CD4-positive, alpha-beta memory T cell (primary cell): ENCODE results near the gene CMC4. TPM values are rescaled to one million over a fixed set of nuclear protein-coding genes. Genes with fewer than 3 reads are reported as not detected.

ENCODE experiments used
- CTCF ChIA-PET: fragments of 350-600 bp; sonication (Branson Sonifier 250); formaldehyde crosslinking; loops from one replicate; lab custom pipeline; 2021; ENCODE audit warnings: inconsistent platforms; ENCODE audit not compliant: partially characterized antibody; lab: Charles Lee
- POLR2A ChIA-PET: fragments of 350-600 bp; sonication (Branson Sonifier 250); formaldehyde crosslinking; loops from one replicate; lab custom pipeline; 2021; ENCODE audit not compliant: partially characterized antibody; lab: Charles Lee
- DNase-seq, 5 donors: peaks; one replicate each; pipeline versions ENCODE4 v3.0.0 to v3.0.0-alpha.2; 2020 to 2022; ENCODE audit warnings: mixed read lengths in 1 of 5
- H3K27ac ChIP-seq: one replicate; pipeline ENCODE4 v1.7.0; 2013; ENCODE audit warnings: low read depth, low read length
- H3K27me3 ChIP-seq: 2 replicates; pipeline ENCODE4 v1.7.0; 2013; ENCODE audit warnings: mild to moderate bottlenecking, low read length, moderate library complexity; ENCODE audit not compliant: insufficient read depth
- H3K36me3 ChIP-seq: 2 replicates; pipeline ENCODE4 v1.7.0; 2013; ENCODE audit warnings: mild to moderate bottlenecking, low read length, moderate library complexity; ENCODE audit not compliant: insufficient read depth
- H3K4me1 ChIP-seq: 2 replicates; pipeline ENCODE4 v1.7.0; 2013; ENCODE audit warnings: mild to moderate bottlenecking, low read length, moderate library complexity; ENCODE audit not compliant: insufficient read depth
- H3K4me3 ChIP-seq, 2 donors: one replicate each; pipeline ENCODE4 v1.7.0; 2013; ENCODE audit warnings: low read length in 2 of 2, mild to moderate bottlenecking in 1 of 2
- H3K9me3 ChIP-seq, 2 donors: one replicate each; pipeline ENCODE4 v1.7.0; 2013; ENCODE audit warnings: low read length in 2 of 2, control low read depth in 1 of 2; ENCODE audit not compliant: control insufficient read depth in 1 of 2
- H3K27ac Mint-ChIP-seq, 7 donors: one replicate each; pipeline ENCODE4 v1.8.0; 2020 to 2021; ENCODE audit warnings: mixed read lengths in 7 of 7, mild to moderate bottlenecking in 6 of 7, inconsistent platforms in 3 of 7, moderate library complexity in 3 of 7
- H3K27me3 Mint-ChIP-seq, 2 donors: one replicate each; pipeline ENCODE4 v1.8.0; 2020 to 2021; ENCODE audit warnings: mixed read lengths in 2 of 2
- H3K36me3 Mint-ChIP-seq, 2 donors: one replicate each; pipeline ENCODE4 v1.8.0; 2020 to 2021; ENCODE audit warnings: mixed read lengths in 2 of 2, inconsistent platforms in 1 of 2, mild to moderate bottlenecking in 1 of 2
- H3K4me1 Mint-ChIP-seq, 4 donors: one replicate each; pipeline ENCODE4 v1.8.0; 2020 to 2021; ENCODE audit warnings: mixed read lengths in 4 of 4, mild to moderate bottlenecking in 1 of 4
- H3K4me3 Mint-ChIP-seq, 8 donors: one replicate each; pipeline ENCODE4 v1.8.0; 2020 to 2021; ENCODE audit warnings: mixed read lengths in 8 of 8, mild to moderate bottlenecking in 7 of 8, moderate library complexity in 6 of 8, inconsistent platforms in 3 of 8
- H3K9me3 Mint-ChIP-seq, 8 donors: one replicate each; pipeline ENCODE4 v1.8.0; 2020 to 2021; ENCODE audit warnings: mixed read lengths in 8 of 8, mild to moderate bottlenecking in 5 of 8, inconsistent platforms in 3 of 8, moderate library complexity in 1 of 8
- intact Hi-C: fragments of 100-400 bp; cut with micrococcal nuclease; formaldehyde crosslinking; loops from one replicate; pipeline ENCODE4 v1.15.1; 2023
- polyA plus RNA-seq, 2 donors: library from polyadenylated mRNA; unstranded; fragments of 300-500 nt; fragmentation: Illumina TruSeq; gene quantifications; one replicate each; pipeline ENCODE4 v1.2.3, GENCODE V29; 2021
- total RNA-seq, 2 experiments: library from RNA; stranded (reverse); gene quantifications; one replicate each; pipeline ENCODE4 v1.2.3, GENCODE V29; 2021

CMC4 gene
- total and polyA plus RNA-seq, 4 experiments from 2014 or later, result 6.1 to 25.3 (median 15.0) TPM

DNA sequence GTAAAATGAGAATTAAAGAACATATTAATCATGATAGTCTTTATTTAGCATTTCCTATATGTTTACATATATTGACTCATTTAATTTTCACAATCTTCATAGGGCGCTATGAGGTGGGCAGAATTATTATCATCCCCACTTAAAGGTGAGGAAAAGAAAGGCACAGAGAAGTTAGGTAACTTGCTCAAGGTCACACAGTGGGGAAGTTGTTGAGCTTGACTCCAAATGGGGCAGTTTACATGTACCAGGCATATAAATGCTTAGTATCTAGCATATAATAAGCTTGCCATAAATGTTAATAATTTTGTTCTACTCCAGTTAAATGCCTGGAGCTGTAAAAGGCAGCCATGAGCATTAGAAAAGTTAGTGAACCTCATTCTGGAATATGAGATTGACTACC, 1.5 kb downstream of the CMC4 start:
- Mint-ChIP-seq H3K4me3 (peak overlapping the region in 6 of 8 donors; percentile 74 to 89 (median 80)), H3K9me3 (no peaks in the 10 kb centered on the region), H3K27ac (peak overlapping the region in 5 of 7 donors; percentile 20 to 60 (median 35)), H3K4me1 (peaks cover 29 to 61% (median 34%) of the 10 kb centered on the region in 4 donors), H3K36me3 (peaks cover 0 to 23% of the 10 kb centered on the region in 2 donors), H3K27me3 (no peaks in the 10 kb centered on the region)
- H3K9me3 ChIP-seq, result no peaks in the 10 kb centered on the region
- no peak overlapping the region for H3K4me3 ChIP-seq
- intact Hi-C loops, result no loop called here
- ChIA-PET POLR2A (interaction anchor here (1.5 to 2.1 kb wide), 2 partner anchors 12 to 43 kb away, joined by 5 to 10 read pairs; partner anchors contain the start of gene FUNDC2), CTCF (interaction anchor here (1.7 kb wide), 1 partner anchor 13 kb away, joined by 8 read pairs; no protein-coding TSS in a partner anchor)
- no peak overlapping the region for H3K27ac ChIP-seq
- no peak for DNase-seq
- no peaks in the 10 kb centered on the region for H3K36me3 ChIP-seq
- no peaks in the 10 kb centered on the region for H3K27me3 ChIP-seq
- H3K4me1 ChIP-seq, result peaks cover 40% of the 10 kb centered on the region

DNA sequence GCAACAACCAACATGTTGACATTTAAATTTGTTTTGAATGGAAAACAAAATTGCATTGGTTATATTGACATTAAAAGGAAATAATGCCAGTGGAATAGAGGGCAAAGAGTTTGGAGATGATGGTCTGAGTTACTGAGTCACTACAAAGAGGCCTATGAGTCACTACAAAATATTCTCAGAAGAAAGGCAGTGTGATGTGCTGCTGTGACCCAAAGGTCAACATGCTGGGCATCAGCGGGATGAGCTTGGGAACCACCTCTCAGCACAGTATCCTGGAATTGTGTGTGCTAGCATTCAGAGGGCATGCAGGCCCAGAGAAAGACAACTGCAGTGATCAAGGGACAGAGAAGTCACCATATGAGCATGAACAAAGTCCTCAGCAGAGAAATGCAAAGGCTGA, 2.8 kb downstream of the CMC4 start:
- Mint-ChIP-seq H3K27ac (peak overlapping the region in 3 of 7 donors; percentile 52 to 68 (median 52)), H3K4me1 (peaks cover 20 to 49% (median 24%) of the 10 kb centered on the region in 4 donors), H3K4me3 (peak overlapping the region in 2 of 8 donors; percentile 20 to 46), H3K27me3 (no peaks in the 10 kb centered on the region), H3K9me3 (no peaks in the 10 kb centered on the region), H3K36me3 (peaks cover 0 to 14% of the 10 kb centered on the region in 2 donors)
- Histone ChIP-seq H3K4me1 (peaks cover 27% of the 10 kb centered on the region), H3K9me3 (no peaks in the 10 kb centered on the region), H3K27me3 (no peaks in the 10 kb centered on the region), H3K4me3 (no peak overlapping the region), H3K36me3 (no peaks in the 10 kb centered on the region), H3K27ac (no peak overlapping the region)
- intact Hi-C loops, result no loop called here
- ChIA-PET POLR2A (no interaction called here), CTCF (no interaction called here)
- DNase-seq, result no peak

GRCh38 chrX:155065035-155065734, 5.8 kb downstream of the CMC4 start:
- ChIA-PET POLR2A (interaction anchor here (1.8 kb wide), 1 partner anchor 38 kb away, joined by 8 read pairs; the partner anchor contains the start of gene FUNDC2), CTCF (interaction anchor here (0.7 to 1.8 kb wide), 3 partner anchors 8 to 152 kb away, joined by 3 to 6 read pairs (median 3); no protein-coding TSS in a partner anchor)
- no peaks in the 10 kb centered on the region for H3K27me3 Mint-ChIP-seq
- Histone ChIP-seq H3K27me3 (no peaks in the 10 kb centered on the region), H3K27ac (no peak overlapping the region), H3K9me3 (no peaks in the 10 kb centered on the region), H3K4me3 (no peak overlapping the region), H3K4me1 (peaks cover 15% of the 10 kb centered on the region), H3K36me3 (peaks cover 4% of the 10 kb centered on the region)
- H3K4me3 Mint-ChIP-seq, result no peak overlapping the region
- H3K36me3 Mint-ChIP-seq, result peaks cover 4 to 6% of the 10 kb centered on the region in 2 donors
- H3K27ac Mint-ChIP-seq, result peak overlapping the region in 1 of 7 donors; percentile 57
- no peak for DNase-seq
- intact Hi-C loops, result no loop called here
- H3K9me3 Mint-ChIP-seq, result no peaks in the 10 kb centered on the region
- peaks cover 12 to 28% (median 15%) of the 10 kb centered on the region in 4 donors for H3K4me1 Mint-ChIP-seq

GRCh38 chrX:155061760-155062159, 9.2 kb downstream of the CMC4 start:
- Histone ChIP-seq H3K27me3 (no peaks in the 10 kb centered on the region), H3K27ac (no peak overlapping the region), H3K36me3 (peaks cover 4% of the 10 kb centered on the region), H3K4me1 (peaks cover 9% of the 10 kb centered on the region), H3K4me3 (no peak overlapping the region), H3K9me3 (no peaks in the 10 kb centered on the region)
- intact Hi-C loops, result no loop called here
- Mint-ChIP-seq H3K27ac (no peak overlapping the region), H3K36me3 (peaks cover 4 to 7% of the 10 kb centered on the region in 2 donors), H3K4me1 (peaks cover 3 to 14% (median 10%) of the 10 kb centered on the region in 4 donors), H3K9me3 (peaks cover 0 to 2% (median 0%) of the 10 kb centered on the region in 8 donors), H3K4me3 (no peak overlapping the region), H3K27me3 (no peaks in the 10 kb centered on the region)
- no peak for DNase-seq
- ChIA-PET POLR2A (interaction anchor here (1.5 kb wide), 1 partner anchor 35 kb away, joined by 4 read pairs; the partner anchor contains the start of gene FUNDC2), CTCF (interaction anchor here (1.1 kb wide), 1 partner anchor 13 kb away, joined by 5 read pairs; no protein-coding TSS in a partner anchor)

DNA sequence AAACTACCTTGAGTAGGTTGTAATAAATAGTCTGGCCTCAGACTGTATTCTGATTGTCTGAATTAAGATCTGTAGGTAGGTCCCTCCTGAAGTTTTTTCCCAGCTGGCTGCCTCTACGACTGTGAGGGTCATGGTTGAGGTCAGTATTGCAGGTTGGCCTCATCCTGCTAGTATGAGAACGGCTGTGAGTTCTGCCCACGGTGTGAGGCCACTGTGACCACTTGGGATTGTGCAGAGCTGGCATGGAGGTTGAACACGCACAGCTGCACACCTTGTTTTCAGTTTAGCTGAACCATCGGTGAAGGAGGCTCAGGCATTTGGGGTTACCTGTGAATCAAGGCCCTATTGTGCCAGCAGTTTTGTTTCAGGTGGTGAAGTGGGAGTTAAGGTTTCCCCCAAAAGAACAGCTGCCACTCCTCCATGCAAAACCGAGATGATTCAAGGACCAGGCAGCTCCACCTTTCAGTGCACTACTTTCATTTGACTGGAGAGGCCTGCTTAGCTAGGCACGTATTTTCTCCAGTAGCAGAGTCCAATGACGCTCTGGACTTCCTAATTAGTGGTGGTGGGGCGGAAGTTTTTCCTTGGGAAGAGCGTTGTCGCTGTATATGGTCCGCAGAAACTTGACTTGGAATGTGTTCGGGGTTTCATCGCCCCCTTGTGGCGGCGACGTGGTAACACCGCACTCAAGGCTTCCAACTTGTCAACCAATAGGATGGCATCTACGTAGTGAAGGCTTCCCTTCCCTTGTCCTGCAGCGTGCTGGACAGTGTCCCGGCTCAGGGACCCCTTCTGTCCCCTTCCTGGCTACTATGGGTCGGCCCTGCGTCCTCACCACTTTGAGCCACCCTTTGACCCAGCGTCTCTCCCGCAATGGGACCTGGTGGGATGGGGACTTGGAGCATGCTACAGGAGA, 13.8 kb downstream of the CMC4 start:
- POLR2A ChIA-PET, result interaction anchor here (1.0 to 1.2 kb wide), 2 partner anchors 13 to 30 kb away, joined by 5 to 9 read pairs; partner anchors contain the start of gene FUNDC2
- Histone ChIP-seq H3K4me3 (peak overlapping the region in 1 of 2 donors; percentile 19), H3K4me1 (peaks cover 13% of the 10 kb centered on the region), H3K27me3 (no peaks in the 10 kb centered on the region), H3K36me3 (peaks cover 4% of the 10 kb centered on the region), H3K9me3 (no peaks in the 10 kb centered on the region), H3K27ac (peak overlapping the region; percentile 2)
- Mint-ChIP-seq H3K27ac (peak overlapping the region; percentile 65 to 86 (median 81)), H3K4me1 (peaks cover 7 to 26% (median 15%) of the 10 kb centered on the region in 4 donors), H3K9me3 (peaks cover 0 to 2% (median 0%) of the 10 kb centered on the region in 8 donors), H3K4me3 (peak overlapping the region; percentile 71 to 85 (median 78)), H3K27me3 (no peaks in the 10 kb centered on the region), H3K36me3 (peaks cover 4 to 26% of the 10 kb centered on the region in 2 donors)
- CTCF ChIA-PET, result interaction anchor here (0.7 to 3.1 kb wide), 17 partner anchors 8 to 139 kb away, joined by 3 to 33 read pairs (median 4); partner anchors contain the start of genes CMC4, FUNDC2 and MTCP1
- DNase-seq, result peak; percentile 44 to 52 (median 47)
- intact Hi-C loops, result loop anchor here (1.0 to 2.0 kb wide), 2 partner anchors 30 to 76 kb away; partner anchors contain the start of gene FUNDC2

DNA sequence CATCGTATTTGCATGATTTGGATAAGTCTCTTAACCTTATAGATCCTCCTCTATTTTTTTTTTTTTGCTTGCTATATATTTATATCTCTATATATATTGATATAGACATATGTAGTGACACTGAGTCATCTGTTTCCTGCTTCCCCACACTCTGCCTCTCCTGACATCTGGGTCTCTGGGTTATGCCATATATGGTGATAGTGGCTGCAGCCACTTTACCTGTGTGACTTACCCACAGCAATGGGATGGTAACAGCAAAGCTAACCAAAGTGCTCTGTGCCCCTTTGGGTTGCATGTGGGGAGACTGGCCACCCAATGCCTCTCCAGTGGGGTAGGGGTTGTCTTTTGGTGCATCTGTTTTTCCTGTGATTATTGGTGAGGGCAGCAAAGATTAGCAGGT, 14.5 kb downstream of the CMC4 start:
- CTCF ChIA-PET, result interaction anchor here (0.7 to 3.1 kb wide), 17 partner anchors 8 to 139 kb away, joined by 3 to 33 read pairs (median 4); partner anchors contain the start of genes CMC4, FUNDC2 and MTCP1
- Histone ChIP-seq H3K36me3 (peaks cover 4% of the 10 kb centered on the region), H3K27me3 (no peaks in the 10 kb centered on the region), H3K4me3 (no peak overlapping the region), H3K9me3 (no peaks in the 10 kb centered on the region), H3K27ac (peak overlapping the region; percentile 2), H3K4me1 (peaks cover 13% of the 10 kb centered on the region)
- Mint-ChIP-seq H3K27ac (peak overlapping the region in 6 of 7 donors; percentile 46 to 84 (median 70)), H3K36me3 (peaks cover 0 to 28% of the 10 kb centered on the region in 2 donors), H3K9me3 (peaks cover 0 to 2% (median 0%) of the 10 kb centered on the region in 8 donors), H3K27me3 (no peaks in the 10 kb centered on the region), H3K4me3 (peak overlapping the region in 5 of 8 donors; percentile 2 to 85 (median 79)), H3K4me1 (peaks cover 7 to 26% (median 15%) of the 10 kb centered on the region in 4 donors)
- POLR2A ChIA-PET, result interaction anchor here (1.0 to 1.2 kb wide), 2 partner anchors 14 to 30 kb away, joined by 5 to 9 read pairs; partner anchors contain the start of gene FUNDC2
- DNase-seq, result no peak
- intact Hi-C loops, result loop anchor here (2.0 kb wide), 1 partner anchor 30 kb away; the partner anchor contains the start of gene FUNDC2
